GM20431 (cell line): ENCODE results near the gene CCT5.
"Not testable (repeated sequence)": the region's sequence is repeated elsewhere in the genome, so short reads cannot be mapped to it uniquely, and the experiment has no call there.

Source experiments
- in situ Hi-C: fragments of 300-500 bp; cut with MseI, MboI; formaldehyde crosslinking; loops from one replicate; pipeline ENCODE4 v1.15.0; 2020; ENCODE audit warnings: low sequenced_read_pairs; ENCODE audit not compliant: unreplicated experiment

Gene CCT5

DNA sequence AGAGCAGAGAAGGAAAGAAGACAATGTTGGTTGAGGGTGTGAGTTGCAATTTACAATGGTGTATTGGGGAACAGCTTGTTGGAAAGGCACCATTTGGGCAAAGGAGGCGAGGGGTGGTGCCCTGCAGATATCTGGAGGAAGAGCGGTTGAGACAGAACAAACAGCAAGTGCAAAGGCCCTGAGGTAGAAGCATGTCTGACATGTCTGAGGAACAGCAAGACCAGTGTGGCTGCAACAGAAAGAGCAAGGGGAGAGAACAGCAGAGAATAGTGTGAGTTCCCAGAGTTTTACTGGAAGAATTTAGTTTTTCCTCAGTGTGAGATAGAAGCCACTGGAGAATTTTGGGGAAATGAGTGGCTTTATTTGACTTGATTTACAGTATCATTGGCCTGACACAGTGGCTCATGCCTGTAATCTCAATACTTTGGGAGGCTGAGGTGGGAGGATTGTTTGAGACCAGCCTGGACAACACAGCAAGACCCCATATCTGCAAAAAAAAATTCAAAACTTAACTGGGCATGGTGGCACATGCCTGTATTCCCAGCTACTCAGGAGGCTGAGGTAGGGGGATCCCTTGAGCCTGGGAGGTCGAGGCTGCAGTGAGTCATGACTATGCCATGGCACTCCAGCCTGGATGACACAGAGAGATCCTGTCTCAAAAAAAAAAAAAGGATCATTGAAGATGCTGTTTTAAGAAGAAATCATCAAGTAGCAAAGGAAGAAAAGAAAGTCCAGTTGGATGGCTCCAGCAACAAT is 44.0 kb downstream of the CCT5 start:
- in situ Hi-C loops = loop anchor here (25.0 kb wide), 1 partner anchor 118 kb away; no protein-coding TSS in a partner anchor

- in situ Hi-C loops = loop anchor here (25.0 kb wide), 1 partner anchor 117 kb away; no protein-coding TSS in a partner anchor
These were observed 45.7 kb downstream of the CCT5 start for GRCh38 chr5:10295619-10296326.

- in situ Hi-C loops = loop anchor here (25.0 kb wide), 1 partner anchor 115 kb away; no protein-coding TSS in a partner anchor
These were observed 47.6 kb downstream of the CCT5 start for GRCh38 chr5:10297646-10298204.

- in situ Hi-C loops = no loop called here
These were observed 50.2 kb downstream of the CCT5 start for GRCh38 chr5:10300246-10300645.

- in situ Hi-C loops = no loop called here
These were observed 51.2 kb downstream of the CCT5 start for GRCh38 chr5:10301266-10301665.

DNA sequence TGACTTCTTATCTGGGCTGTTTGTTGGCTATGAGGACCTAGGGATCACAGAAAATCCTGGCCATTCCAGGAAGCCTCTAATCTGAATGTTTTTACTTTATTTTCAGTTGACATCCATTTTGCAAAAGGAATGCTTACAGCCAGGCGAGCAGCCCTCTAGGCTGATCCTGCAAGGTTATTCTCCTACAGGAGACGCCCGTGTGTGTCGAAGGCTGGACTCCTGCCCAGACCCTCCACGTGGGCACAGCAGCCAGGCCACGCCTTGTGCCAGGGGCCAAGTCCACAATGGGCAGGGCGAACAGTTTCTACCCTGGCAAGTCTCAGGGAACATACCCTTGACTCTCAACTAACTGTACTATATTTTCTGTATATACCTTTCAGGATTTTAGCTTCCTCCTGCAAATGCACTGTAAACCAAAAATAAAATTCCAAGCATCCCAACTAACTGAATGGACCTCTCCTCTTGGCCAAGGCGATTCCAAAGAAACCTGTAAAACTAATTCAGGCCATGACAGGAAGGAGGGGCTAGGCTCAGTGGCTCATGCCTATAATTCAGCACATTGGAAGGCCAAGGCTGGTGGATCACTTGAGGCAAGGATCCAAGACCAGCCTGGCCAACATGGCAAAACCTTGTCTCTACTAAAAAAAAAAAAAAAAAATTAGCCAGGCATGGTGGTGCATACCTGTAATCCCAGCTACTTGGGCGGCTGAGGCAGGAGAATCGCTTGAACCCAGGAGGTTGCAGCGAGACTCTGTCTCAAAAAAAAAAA is 51.9 kb downstream of the CCT5 start:
- in situ Hi-C loops = no loop called here

DNA sequence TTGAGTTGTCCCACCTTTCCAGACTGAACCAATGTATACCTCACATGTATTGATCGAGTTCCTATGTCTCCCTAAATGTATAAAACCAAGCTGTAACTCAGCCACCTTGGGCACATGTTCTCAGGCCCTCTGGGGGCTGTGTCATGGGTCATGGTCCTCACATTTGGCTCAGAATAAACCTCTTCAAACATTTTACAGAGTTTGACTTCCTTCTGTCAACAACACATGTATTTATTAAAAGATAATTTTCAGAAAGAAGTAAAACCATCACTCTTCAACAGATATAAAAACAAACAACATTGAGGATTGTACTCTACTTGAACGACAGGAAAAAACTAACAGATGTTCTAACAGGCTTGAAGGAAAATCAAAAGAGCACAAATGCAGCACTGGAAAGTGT is 53.1 kb downstream of the CCT5 start:
- in situ Hi-C loops = no loop called here

GRCh38 chr5:10303699-10304170 is 53.7 kb downstream of the CCT5 start:
- in situ Hi-C loops = no loop called here

- in situ Hi-C loops = no loop called here
These were observed 54.9 kb downstream of the CCT5 start for GRCh38 chr5:10304932-10305331.

- in situ Hi-C loops = no loop called here
These were observed 56.0 kb downstream of the CCT5 start for GRCh38 chr5:10306114-10306513.

GRCh38 chr5:10306806-10307205 is 56.7 kb downstream of the CCT5 start:
- in situ Hi-C loops = no loop called here

DNA sequence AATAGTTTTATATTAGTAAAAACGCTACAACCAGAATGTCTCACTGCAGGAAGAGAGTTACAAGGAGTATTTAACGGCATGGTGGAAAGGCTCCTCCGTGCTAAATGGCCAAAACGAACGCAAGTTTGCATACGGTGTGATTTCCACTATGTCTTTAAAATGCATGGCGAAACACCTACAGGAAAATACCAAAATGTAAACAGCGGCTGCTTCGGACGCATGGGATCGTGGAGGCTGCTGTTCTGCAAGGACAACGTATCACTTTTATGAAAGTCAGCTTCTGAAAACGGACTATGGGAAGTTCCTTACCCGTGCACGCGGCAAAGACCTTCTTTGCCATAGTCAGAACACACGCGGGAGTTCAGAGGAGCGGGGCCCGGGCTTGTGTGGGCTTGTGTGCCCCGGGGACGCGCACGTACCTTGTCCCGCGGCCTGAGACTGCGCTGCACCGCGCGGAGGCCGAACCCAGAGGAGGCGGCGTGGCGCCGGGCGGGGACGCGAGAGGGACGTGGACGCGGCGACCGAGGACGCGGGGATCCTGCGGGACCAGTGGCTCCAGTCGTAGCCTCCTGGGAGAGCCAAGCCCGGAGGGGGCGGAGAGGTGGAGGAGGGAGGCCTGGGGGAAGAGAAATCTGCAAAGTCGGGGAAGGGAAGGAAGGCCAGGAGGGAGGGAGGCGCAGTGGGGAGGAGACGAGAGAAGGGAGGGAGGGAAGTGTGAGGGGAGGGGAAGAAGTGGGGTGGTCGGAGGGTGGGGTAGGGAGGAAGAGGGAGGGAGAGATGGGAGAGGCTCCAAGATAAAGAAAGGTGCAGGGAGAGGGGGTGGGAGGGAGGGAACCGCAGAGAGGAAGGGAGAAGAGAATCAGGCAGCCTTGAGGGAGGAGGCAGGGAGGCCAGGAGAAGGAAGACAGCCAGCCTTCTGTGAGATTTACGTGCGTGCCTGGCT is 57.4 kb downstream of the CCT5 start, which contains the start of gene CMBL:
Gene CMBL (minus strand): TSS at position 697 of the 943 bp plus-strand sequence. CDS start 17,140 bp downstream, outside the sequence.
- in situ Hi-C loops = no loop called here

DNA sequence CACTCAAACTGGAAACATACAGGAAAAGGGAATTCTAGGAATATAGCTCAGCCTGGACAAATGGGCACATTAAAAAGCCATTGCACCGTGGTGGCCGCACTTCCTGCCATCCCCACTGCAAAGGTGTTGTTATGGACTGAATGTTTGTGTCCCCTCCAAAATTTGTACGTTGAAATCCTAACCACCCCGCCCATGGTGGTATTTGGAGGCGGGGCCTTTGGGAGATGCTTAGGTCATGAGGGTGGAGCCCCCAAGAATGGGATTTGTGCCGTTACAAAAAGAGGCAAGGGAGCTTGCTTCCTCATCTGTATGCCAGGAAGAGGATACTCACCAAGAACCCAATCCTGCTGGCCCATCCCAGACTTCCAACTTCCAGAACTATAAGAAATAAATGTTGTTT is 58.8 kb downstream of the CCT5 start:
- in situ Hi-C loops = no loop called here

DNA sequence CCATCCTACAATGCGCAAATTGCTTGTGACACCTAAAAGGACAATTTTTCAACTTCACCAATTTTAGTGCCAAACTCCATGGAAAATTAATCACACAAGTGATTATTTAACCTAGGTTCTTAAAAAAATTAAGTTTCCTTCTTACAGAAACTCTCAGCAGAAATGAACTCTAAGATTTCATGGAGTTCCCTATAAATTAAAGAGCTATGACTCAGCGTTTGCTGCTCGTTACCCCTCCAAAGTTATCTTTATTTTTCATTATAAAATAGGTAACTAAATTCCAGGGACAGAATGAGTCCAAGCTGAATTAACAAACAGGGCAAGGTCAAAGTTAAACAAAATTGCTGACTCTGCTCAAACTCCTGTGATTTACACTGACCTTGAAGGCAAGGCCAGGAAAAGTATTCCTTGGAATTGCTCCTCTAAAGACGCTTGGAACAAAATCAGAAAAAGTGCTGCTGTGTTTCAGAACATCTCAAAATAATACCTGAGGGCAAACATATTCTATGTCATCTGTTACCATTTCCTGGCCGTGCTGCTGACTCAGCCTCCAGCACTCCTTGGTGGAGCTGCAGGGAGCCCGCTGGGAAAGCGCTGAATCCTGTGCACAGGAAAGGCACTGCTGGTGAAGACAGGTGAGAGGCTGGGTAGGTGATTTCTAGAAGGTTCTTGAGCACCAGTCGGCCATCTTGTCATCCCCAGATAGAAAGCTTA is 60.1 kb downstream of the CCT5 start:
- in situ Hi-C loops = no loop called here

- in situ Hi-C loops = not testable (repeated sequence)
These were observed 60.9 kb downstream of the CCT5 start for GRCh38 chr5:10310835-10311570.

GRCh38 chr5:10311595-10312425 is 61.7 kb downstream of the CCT5 start:
- in situ Hi-C loops = no loop called here

DNA sequence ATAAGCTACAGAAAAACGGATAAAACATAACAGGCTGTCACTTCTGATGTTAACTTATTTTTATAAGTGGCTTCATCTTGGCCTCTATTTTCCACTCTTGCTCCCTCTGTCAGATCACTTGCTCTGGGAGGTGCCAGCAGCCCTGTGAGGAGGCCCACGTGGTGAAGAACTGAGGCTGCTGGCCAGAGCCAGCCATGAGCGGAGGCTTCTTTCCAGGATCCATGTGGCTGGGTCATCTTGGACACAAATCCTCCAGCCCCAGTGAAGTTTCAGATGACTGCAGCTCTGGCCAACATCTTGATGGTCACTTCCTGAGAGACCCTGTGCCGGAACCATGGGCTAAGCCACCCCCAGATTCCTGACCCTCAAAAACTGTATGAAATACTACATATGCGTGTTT is 65.1 kb downstream of the CCT5 start:
- in situ Hi-C loops = no loop called here
